SK-N-SH (cell line): ENCODE results near the gene TTC23. TPM values are rescaled to one million over a fixed set of nuclear protein-coding genes. Genes with fewer than 3 reads are reported as not detected.

Experiments
- CTCF ChIA-PET: fragments of 300-600, 350-600 bp; formaldehyde crosslinking; extraction: SDS; loops from one replicate; lab custom pipeline; 2021; lab: Yijun Ruan, JAX
- POLR2A ChIA-PET: fragments of 350-600 bp; sonication (Branson Sonifier 250); formaldehyde crosslinking; extraction: SDS; loops from one replicate; lab custom pipeline; 2020; ENCODE audit warnings: antibody characterized with exemption, inconsistent platforms; lab: Yijun Ruan, JAX
- DNase-seq: peaks from one replicate; pipeline ENCODE4 v3.0.0; 2012
- H2AFZ ChIP-seq: fragments of 200-600 bp; sonication (generic); 2 replicates; pipeline ENCODE4 v1.8.1; 2016; ENCODE audit warnings: antibody characterized with exemption, mild to moderate bottlenecking, low read depth
- H3F3A ChIP-seq: fragments of 200-600 bp; sonication (generic); replicated peaks from 2 replicates; pipeline ENCODE3; 2016; ENCODE audit warnings: antibody characterized with exemption, mild to moderate bottlenecking; ENCODE audit not compliant: insufficient read depth
- H3K27ac ChIP-seq, 2 experiments: fragments of 200-500 bp in 1 of 2; fragments of 200-600 bp in 1 of 2; sonication (Bioruptor generic) in 1 of 2; sonication (generic), shearing (Covaris generic) in 1 of 2; 2 replicates each; pipeline versions ENCODE4 v1.5.1 to v1.6.1; 2014 to 2016; ENCODE audit warnings: low read depth in 2 of 2, inconsistent platforms in 1 of 2, low read length in 1 of 2, mild to moderate bottlenecking in 1 of 2, mixed read lengths in 1 of 2
- H3K27me3 ChIP-seq: fragments of 200-600 bp; sonication (generic), shearing (Covaris generic); 2 replicates; pipeline ENCODE4 v1.6.1; 2016; ENCODE audit warnings: mixed run types; ENCODE audit not compliant: insufficient read depth
- H3K36me3 ChIP-seq, 2 experiments: fragments of 200-500 bp in 1 of 2; fragments of 200-600 bp in 1 of 2; sonication (Bioruptor generic) in 1 of 2; sonication (generic) in 1 of 2; replicated peaks in 1 of 2; 2 replicates each; pipeline versions ENCODE3 to v1.5.1; 2014 to 2016; ENCODE audit warnings: low read length in 1 of 2, mild to moderate bottlenecking in 1 of 2; ENCODE audit not compliant: insufficient read depth in 2 of 2, control insufficient read depth in 1 of 2
- H3K4me1 ChIP-seq, 2 experiments: fragments of 200-500 bp in 1 of 2; fragments of 200-600 bp in 1 of 2; sonication (Bioruptor generic) in 1 of 2; sonication (generic), shearing (Covaris generic) in 1 of 2; 2 replicates each; pipeline versions ENCODE4 v1.5.1 to v1.6.1; 2014 to 2016; ENCODE audit warnings: low read depth in 1 of 2, low read length in 1 of 2, mixed run types in 1 of 2; ENCODE audit not compliant: insufficient read depth in 2 of 2, control insufficient read depth in 1 of 2
- H3K4me2 ChIP-seq: fragments of 200-600 bp; sonication (generic), shearing (Covaris generic); 2 replicates; pipeline ENCODE4 v1.6.1; 2017; ENCODE audit warnings: mixed run types
- H3K4me3 ChIP-seq, 2 experiments: fragments of 200-500 bp in 1 of 2; fragments of 200-600 bp in 1 of 2; sonication (Bioruptor generic) in 1 of 2; sonication (generic), shearing (Covaris generic) in 1 of 2; 2 replicates each; pipeline versions ENCODE4 v1.5.1 to v1.8.1; 2014 to 2016; ENCODE audit warnings: low read depth in 2 of 2, inconsistent platforms in 1 of 2, low read length in 1 of 2, mild to moderate bottlenecking in 1 of 2, mixed read lengths in 1 of 2, moderate library complexity in 1 of 2
- H3K79me2 ChIP-seq: fragments of 200-600 bp; sonication (generic); 2 replicates; pipeline ENCODE4 v1.8.1; 2017; ENCODE audit warnings: mild to moderate bottlenecking; ENCODE audit not compliant: insufficient read depth
- H3K9ac ChIP-seq: fragments of 200-600 bp; sonication (generic); 2 replicates; pipeline ENCODE4 v1.6.1; 2017; ENCODE audit warnings: mixed run types
- H3K9me2 ChIP-seq: fragments of 200-600 bp; sonication (generic); 2 replicates; pipeline ENCODE4 v1.6.1; 2017; ENCODE audit warnings: mixed run types
- H3K9me3 ChIP-seq: fragments of 200-600 bp; sonication (generic); 2 replicates; pipeline ENCODE4 v1.6.1; 2017; ENCODE audit warnings: mixed run types, mild to moderate bottlenecking, moderate library complexity
- H4K20me1 ChIP-seq: fragments of 200-600 bp; sonication (generic); 2 replicates; pipeline ENCODE4 v1.6.1; 2017; ENCODE audit warnings: mild to moderate bottlenecking, mixed run types; ENCODE audit not compliant: insufficient read depth
- FOSL2 ChIP-seq: IDR thresholded peaks from 2 replicates; pipeline ENCODE4 v1.4.0; 2012; ENCODE audit warnings: low read depth, mild to moderate bottlenecking, moderate library complexity, borderline replicate concordance
- MEF2A ChIP-seq: IDR thresholded peaks from 2 replicates; pipeline ENCODE4 v1.4.0; 2012; ENCODE audit warnings: low read depth, borderline replicate concordance
- NRF1 ChIP-seq: IDR thresholded peaks from 2 replicates; pipeline ENCODE4 v1.6.1; 2012; ENCODE audit warnings: low read depth, mild to moderate bottlenecking, low read length
- SMC3 ChIP-seq: IDR thresholded peaks from 2 replicates; pipeline ENCODE4 v1.6.1; 2012; ENCODE audit warnings: low read depth, low read length, improper control_type of control experiment
- YY1 ChIP-seq: IDR thresholded peaks from 2 replicates; pipeline ENCODE4 v1.4.0; 2012; ENCODE audit warnings: low read depth, mild to moderate bottlenecking
- WGBS: methylation state at CpG from one replicate; pipeline ENCODE4 v1.1.6; 2017; ENCODE audit warnings: low lambda C conversion rate; 5-methylcytosine and 5-hydroxymethylcytosine counted together
- polyA plus RNA-seq, 3 experiments: library from polyadenylated mRNA; depleted of rRNA; stranded (reverse); fragments of >200 nt; gene quantifications; 2 replicates each; pipeline ENCODE4 v1.2.3, GENCODE V29; 2012
- TF ChIP-seq, protein P1 (sequence below): IDR thresholded peaks from 2 replicates; pipeline ENCODE4; 2012
- TF ChIP-seq, protein P2 (sequence below): IDR thresholded peaks from 2 replicates; pipeline ENCODE4 v1.4.0; 2012; ENCODE audit warnings: low read depth, borderline replicate concordance
- TF ChIP-seq, protein P3 (sequence below): fragments of 200-600 bp; sonication (generic); IDR thresholded peaks from 2 replicates; pipeline ENCODE4 v1.6.1; 2017; ENCODE audit warnings: antibody characterized with exemption, mild to moderate bottlenecking, moderate library complexity

The TTC23 gene
- polyA plus RNA-seq, 1 of the 3 experiments (the other 2 are of a cell fraction), result 0.79 TPM

DNA sequence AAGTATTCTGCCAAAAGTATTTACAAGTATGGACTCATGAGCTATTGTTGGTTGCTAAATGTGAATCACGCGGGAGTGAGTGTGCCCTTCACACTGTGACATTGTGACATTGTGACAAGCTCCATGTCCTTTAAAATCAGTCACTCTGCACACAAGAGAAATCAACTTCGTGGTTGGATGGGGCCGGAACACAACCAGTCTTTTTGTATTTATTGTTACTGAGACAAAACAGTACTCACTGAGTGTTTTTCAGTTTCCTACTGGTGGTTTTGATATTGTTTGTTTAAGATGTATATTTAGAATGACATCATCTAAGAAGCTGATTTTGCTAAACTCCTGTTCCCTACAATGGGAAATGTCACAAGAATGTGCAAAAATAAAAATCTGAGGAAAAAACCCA is 114.2 kb downstream of the TTC23 start:
- TF ChIP-seq, protein P1, sequence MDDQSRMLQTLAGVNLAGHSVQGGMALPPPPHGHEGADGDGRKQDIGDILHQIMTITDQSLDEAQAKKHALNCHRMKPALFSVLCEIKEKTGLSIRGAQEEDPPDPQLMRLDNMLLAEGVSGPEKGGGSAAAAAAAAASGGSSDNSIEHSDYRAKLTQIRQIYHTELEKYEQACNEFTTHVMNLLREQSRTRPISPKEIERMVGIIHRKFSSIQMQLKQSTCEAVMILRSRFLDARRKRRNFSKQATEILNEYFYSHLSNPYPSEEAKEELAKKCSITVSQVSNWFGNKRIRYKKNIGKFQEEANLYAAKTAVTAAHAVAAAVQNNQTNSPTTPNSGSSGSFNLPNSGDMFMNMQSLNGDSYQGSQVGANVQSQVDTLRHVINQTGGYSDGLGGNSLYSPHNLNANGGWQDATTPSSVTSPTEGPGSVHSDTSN, result no peak
- TF ChIP-seq SMC3 (no peak), FOSL2 (no peak), NRF1 (no peak), MEF2A (no peak)
- TF ChIP-seq, protein P2, sequence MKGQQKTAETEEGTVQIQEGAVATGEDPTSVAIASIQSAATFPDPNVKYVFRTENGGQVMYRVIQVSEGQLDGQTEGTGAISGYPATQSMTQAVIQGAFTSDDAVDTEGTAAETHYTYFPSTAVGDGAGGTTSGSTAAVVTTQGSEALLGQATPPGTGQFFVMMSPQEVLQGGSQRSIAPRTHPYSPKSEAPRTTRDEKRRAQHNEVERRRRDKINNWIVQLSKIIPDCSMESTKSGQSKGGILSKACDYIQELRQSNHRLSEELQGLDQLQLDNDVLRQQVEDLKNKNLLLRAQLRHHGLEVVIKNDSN, result no peak
- Histone ChIP-seq H4K20me1 (no peaks in the 10 kb centered on the region), H2AFZ (no peak overlapping the region), H3F3A (no peaks in the 10 kb centered on the region), H3K9ac (no peak overlapping the region), H3K4me2 (peak overlapping the region; percentile 2; the same call in 1 of the 2 replicates), H3K4me1 (peaks cover 7 to 12% of the 10 kb centered on the region in 2 experiments; a peak in 2 of 4 replicates), H3K36me3 (peaks cover 6 to 32% of the 10 kb centered on the region in 2 experiments), H3K27ac (peak overlapping the region in 1 of 2 experiments; percentile 18; a peak in 1 of 4 replicates), H3K9me2 (no peaks in the 10 kb centered on the region), H3K4me3 (no peak overlapping the region), H3K9me3 (no peaks in the 10 kb centered on the region), H3K79me2 (no peaks in the 10 kb centered on the region), H3K27me3 (no peaks in the 10 kb centered on the region)
- CTCF ChIA-PET, result interaction anchor here (1.0 to 1.8 kb wide), 4 partner anchors 11 to 75 kb away, joined by 3 to 6 read pairs (median 4); partner anchors contain the start of gene SYNM
- WGBS, result 71% methylated on average over 4 of the region's 4 CpGs
- POLR2A ChIA-PET, result no interaction called here
- no peak for DNase-seq

DNA sequence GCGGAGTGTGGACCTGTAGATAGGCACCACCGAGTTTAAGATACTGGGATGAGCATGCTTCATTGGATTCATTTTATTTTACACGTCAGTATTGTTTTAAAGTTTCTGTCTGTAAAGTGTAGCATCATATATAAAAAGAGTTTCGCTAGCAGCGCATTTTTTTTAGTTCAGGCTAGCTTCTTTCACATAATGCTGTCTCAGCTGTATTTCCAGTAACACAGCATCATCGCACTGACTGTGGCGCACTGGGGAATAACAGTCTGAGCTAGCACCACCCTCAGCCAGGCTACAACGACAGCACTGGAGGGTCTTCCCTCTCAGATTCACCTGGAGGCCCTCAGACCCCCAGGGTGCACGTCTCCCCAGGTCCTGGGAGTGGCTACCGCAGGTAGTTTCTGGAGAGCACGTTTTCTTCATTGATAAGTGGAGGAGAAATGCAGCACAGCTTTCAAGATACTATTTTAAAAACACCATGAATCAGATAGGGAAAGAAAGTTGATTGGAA is 115.0 kb downstream of the TTC23 start:
- H3K27ac ChIP-seq, result no peak overlapping the region
- no peaks in the 10 kb centered on the region for H3K27me3 ChIP-seq
- peaks cover 8 to 40% of the 10 kb centered on the region in 2 experiments for H3K36me3 ChIP-seq
- H3K4me1 ChIP-seq, result peaks cover 7 to 12% of the 10 kb centered on the region in 2 experiments; a peak in 2 of 4 replicates
- H3K9ac ChIP-seq, result no peak overlapping the region
- no peaks in the 10 kb centered on the region for H3K9me3 ChIP-seq
- CTCF ChIA-PET, result interaction anchor here (0.7 to 1.8 kb wide), 6 partner anchors 9 to 58 kb away, joined by 3 to 6 read pairs (median 4); no protein-coding TSS in a partner anchor
- 93% methylated on average over 11 of the region's 11 CpGs for WGBS
- no peak overlapping the region for H3K4me3 ChIP-seq
- DNase-seq, result no peak
- TF ChIP-seq, protein P3, sequence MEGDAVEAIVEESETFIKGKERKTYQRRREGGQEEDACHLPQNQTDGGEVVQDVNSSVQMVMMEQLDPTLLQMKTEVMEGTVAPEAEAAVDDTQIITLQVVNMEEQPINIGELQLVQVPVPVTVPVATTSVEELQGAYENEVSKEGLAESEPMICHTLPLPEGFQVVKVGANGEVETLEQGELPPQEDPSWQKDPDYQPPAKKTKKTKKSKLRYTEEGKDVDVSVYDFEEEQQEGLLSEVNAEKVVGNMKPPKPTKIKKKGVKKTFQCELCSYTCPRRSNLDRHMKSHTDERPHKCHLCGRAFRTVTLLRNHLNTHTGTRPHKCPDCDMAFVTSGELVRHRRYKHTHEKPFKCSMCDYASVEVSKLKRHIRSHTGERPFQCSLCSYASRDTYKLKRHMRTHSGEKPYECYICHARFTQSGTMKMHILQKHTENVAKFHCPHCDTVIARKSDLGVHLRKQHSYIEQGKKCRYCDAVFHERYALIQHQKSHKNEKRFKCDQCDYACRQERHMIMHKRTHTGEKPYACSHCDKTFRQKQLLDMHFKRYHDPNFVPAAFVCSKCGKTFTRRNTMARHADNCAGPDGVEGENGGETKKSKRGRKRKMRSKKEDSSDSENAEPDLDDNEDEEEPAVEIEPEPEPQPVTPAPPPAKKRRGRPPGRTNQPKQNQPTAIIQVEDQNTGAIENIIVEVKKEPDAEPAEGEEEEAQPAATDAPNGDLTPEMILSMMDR, result no peak
- TF ChIP-seq YY1, result no peak
- no peak overlapping the region for H2AFZ ChIP-seq
- H3K4me2 ChIP-seq, result no peak overlapping the region
- POLR2A ChIA-PET, result no interaction called here
- H4K20me1 ChIP-seq, result no peaks in the 10 kb centered on the region
- H3K79me2 ChIP-seq, result no peaks in the 10 kb centered on the region
- no peaks in the 10 kb centered on the region for H3F3A ChIP-seq
- H3K9me2 ChIP-seq, result no peaks in the 10 kb centered on the region
